GM21529 (cell line): Measurements from ENCODE around the gene GMIP.
"Not testable (repeated sequence)": the region's sequence is repeated elsewhere in the genome, so short reads cannot be mapped to it uniquely, and the experiment has no call there.

Source experiments
- ATAC-seq: cut with Tn5 transposase; IDR thresholded peaks from one replicate; pipeline ENCODE4 v1.9.1; 2021; ENCODE audit not compliant: unreplicated experiment

Gene GMIP

GRCh38 chr19:19613506-19613905, 30.0 kb downstream of the GMIP start:
- ATAC-seq, result no peak

- no peak for ATAC-seq
Observed at GRCh38 chr19:19610376-19611202, 32.9 kb downstream of the GMIP start.

GRCh38 chr19:19606686-19607085, 36.8 kb downstream of the GMIP start:
- ATAC-seq, result not testable (repeated sequence)

GRCh38 chr19:19606021-19606420, 37.4 kb downstream of the GMIP start:
- ATAC-seq, result no peak

- ATAC-seq, result no peak
Observed at GRCh38 chr19:19602713-19603324, 40.6 kb downstream of the GMIP start.

- ATAC-seq, result no peak
Observed at GRCh38 chr19:19602136-19602712, 41.2 kb downstream of the GMIP start.

- no peak for ATAC-seq
Observed at GRCh38 chr19:19600793-19601330, 42.6 kb downstream of the GMIP start.

- ATAC-seq, result peak; percentile 28
Observed at GRCh38 chr19:19598728-19599451, 44.6 kb downstream of the GMIP start.

GRCh38 chr19:19597809-19598306, 45.6 kb downstream of the GMIP start:
- ATAC-seq, result peak; percentile 69

- no peak for ATAC-seq
Observed at GRCh38 chr19:19595171-19595701, 48.2 kb downstream of the GMIP start.

GRCh38 chr19:19594381-19594780, 49.1 kb downstream of the GMIP start:
- ATAC-seq, result no peak

- ATAC-seq, result no peak
Observed at GRCh38 chr19:19592690-19593089, 50.8 kb downstream of the GMIP start.

GRCh38 chr19:19591133-19591825, 52.2 kb downstream of the GMIP start:
- ATAC-seq, result peak; percentile 71

GRCh38 chr19:19588546-19588945, 54.9 kb downstream of the GMIP start:
- no peak for ATAC-seq

GRCh38 chr19:19587771-19588170, 55.7 kb downstream of the GMIP start:
- no peak for ATAC-seq

- no peak for ATAC-seq
Observed at GRCh38 chr19:19584356-19584755, 59.1 kb downstream of the GMIP start.

- no peak for ATAC-seq
Observed at GRCh38 chr19:19582471-19582870, 61.0 kb downstream of the GMIP start.

GRCh38 chr19:19581391-19581790, 62.1 kb downstream of the GMIP start:
- no peak for ATAC-seq

- no peak for ATAC-seq
Observed at GRCh38 chr19:19580418-19580817, 63.0 kb downstream of the GMIP start.
